Stomach (tissue), 4 donors: ENCODE results near the gene PSD.

Experiments
- CTCF ChIP-seq, 7 experiments: fragments of 450-650 bp in 4 of 7; fragments of 200-600 bp in 3 of 7; sonication (generic) in 3 of 7; IDR thresholded peaks; one replicate each; pipeline ENCODE4 v1.5.1; 2016 to 2019; ENCODE audit warnings: antibody characterized with exemption in 7 of 7, control low read depth in 2 of 7, mild to moderate bottlenecking in 1 of 7
- POLR2A ChIP-seq, 4 donors: fragments of 450-650 bp; IDR thresholded peaks; one replicate each; pipeline ENCODE4 v1.6.1; 2016; ENCODE audit warnings: antibody characterized with exemption in 4 of 4, control low read depth in 2 of 4, mild to moderate bottlenecking in 1 of 4, moderate library complexity in 1 of 4
- POLR2AphosphoS5 ChIP-seq, 3 donors: sonication (generic); formaldehyde crosslinking; IDR thresholded peaks; one replicate each; pipeline ENCODE4 v1.6.1; 2016; ENCODE audit warnings: antibody characterized with exemption in 3 of 3

GRCh38 chr10:102416695-102417094, 1.9 kb downstream of the PSD start:
- TF ChIP-seq POLR2AphosphoS5 (IDR thresholded peaks at IDR 0.05), result no peak
- TF ChIP-seq POLR2A (IDR thresholded peaks at IDR 0.05), result no peak
- no peak for TF ChIP-seq CTCF (IDR thresholded peaks at IDR 0.05)
